BLaER1 (cell line): Measurements from ENCODE around the gene CCDC171.

Source experiments
- H3K27ac ChIP-seq: shearing (Covaris generic); formaldehyde crosslinking; 2 replicates; pipeline ENCODE4 v1.8.1; 2022
- H3K27me3 ChIP-seq: shearing (Covaris generic); formaldehyde crosslinking; 2 replicates; pipeline ENCODE4 v1.8.1; 2022
- H3K36me3 ChIP-seq: shearing (Covaris generic); formaldehyde crosslinking; 2 replicates; pipeline ENCODE4 v1.8.1; 2022
- H3K4me1 ChIP-seq: shearing (Covaris generic); formaldehyde crosslinking; 2 replicates; pipeline ENCODE4 v1.8.1; 2022
- H3K4me2 ChIP-seq: shearing (Covaris generic); formaldehyde crosslinking; 2 replicates; pipeline ENCODE4 v1.8.1; 2022
- H3K4me3 ChIP-seq: shearing (Covaris generic); formaldehyde crosslinking; 2 replicates; pipeline ENCODE4 v1.8.1; 2022
- H3K9ac ChIP-seq: shearing (Covaris generic); formaldehyde crosslinking; 2 replicates; pipeline ENCODE4 v1.8.1; 2022
- H3K9me3 ChIP-seq: shearing (Covaris generic); formaldehyde crosslinking; 2 replicates; pipeline ENCODE4 v1.8.1; 2022
- H4K20me1 ChIP-seq: shearing (Covaris generic); formaldehyde crosslinking; 2 replicates; pipeline ENCODE4 v1.8.1; 2022
- Cebpa-rat ChIP-seq: shearing (Covaris generic); IDR thresholded peaks from 2 replicates; pipeline ENCODE4 v1.8.1; 2022

The CCDC171 gene

DNA sequence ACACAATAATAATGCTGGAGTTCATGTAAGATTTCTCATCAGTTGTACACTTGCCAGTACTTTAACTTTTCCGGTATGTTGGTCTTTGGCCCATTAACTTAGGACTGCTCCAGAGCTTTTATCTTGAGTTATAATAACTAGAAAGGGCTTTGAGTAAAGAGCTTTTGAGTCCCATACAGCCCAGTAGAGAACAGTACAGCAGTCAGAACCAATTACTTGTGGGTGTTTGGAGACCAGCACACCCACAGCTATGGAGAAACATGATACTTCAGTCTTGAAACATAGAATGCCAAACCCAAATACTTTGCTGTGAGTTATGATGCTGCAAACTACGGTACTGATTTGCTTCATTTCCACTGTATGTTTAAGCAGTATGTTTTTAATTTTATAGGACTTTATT is 374.3 kb downstream of the CCDC171 start:
- TF ChIP-seq Cebpa-rat = no peak
- no peaks in the 10 kb centered on the region for H3K4me1 ChIP-seq
- no peaks in the 10 kb centered on the region for H3K36me3 ChIP-seq
- no peaks in the 10 kb centered on the region for H3K27me3 ChIP-seq
- H3K4me3 ChIP-seq = no peak overlapping the region
- H3K4me2 ChIP-seq = no peak overlapping the region
- peaks cover 6% of the 10 kb centered on the region for H3K9me3 ChIP-seq
- no peak overlapping the region for H3K27ac ChIP-seq
- no peaks in the 10 kb centered on the region for H4K20me1 ChIP-seq
- no peak overlapping the region for H3K9ac ChIP-seq

GRCh38 chr9:15935661-15936305 is 382.9 kb downstream of the CCDC171 start:
- TF ChIP-seq Cebpa-rat = no peak
- H3K27me3 ChIP-seq = no peaks in the 10 kb centered on the region
- H3K4me1 ChIP-seq = no peaks in the 10 kb centered on the region
- H3K4me2 ChIP-seq = no peak overlapping the region
- H4K20me1 ChIP-seq = no peaks in the 10 kb centered on the region
- H3K27ac ChIP-seq = no peak overlapping the region
- H3K9me3 ChIP-seq = peaks cover 6% of the 10 kb centered on the region
- no peak overlapping the region for H3K9ac ChIP-seq
- H3K36me3 ChIP-seq = no peaks in the 10 kb centered on the region
- no peak overlapping the region for H3K4me3 ChIP-seq

- Histone ChIP-seq H3K4me2 (no peak overlapping the region), H4K20me1 (no peaks in the 10 kb centered on the region), H3K27ac (no peak overlapping the region), H3K4me1 (no peaks in the 10 kb centered on the region), H3K27me3 (no peaks in the 10 kb centered on the region), H3K36me3 (no peaks in the 10 kb centered on the region), H3K9ac (no peak overlapping the region), H3K4me3 (no peak overlapping the region), H3K9me3 (peaks cover 6% of the 10 kb centered on the region)
- TF ChIP-seq Cebpa-rat = no peak
Measured at GRCh38 chr9:15936306-15936921, 383.6 kb downstream of the CCDC171 start.

GRCh38 chr9:15942831-15943424 is 390.1 kb downstream of the CCDC171 start:
- Histone ChIP-seq H3K9ac (no peak overlapping the region), H3K4me1 (no peaks in the 10 kb centered on the region), H3K27ac (no peak overlapping the region), H3K27me3 (no peaks in the 10 kb centered on the region), H3K9me3 (no peaks in the 10 kb centered on the region), H4K20me1 (no peaks in the 10 kb centered on the region), H3K36me3 (no peaks in the 10 kb centered on the region), H3K4me3 (no peak overlapping the region), H3K4me2 (no peak overlapping the region)
- TF ChIP-seq Cebpa-rat = no peak

DNA sequence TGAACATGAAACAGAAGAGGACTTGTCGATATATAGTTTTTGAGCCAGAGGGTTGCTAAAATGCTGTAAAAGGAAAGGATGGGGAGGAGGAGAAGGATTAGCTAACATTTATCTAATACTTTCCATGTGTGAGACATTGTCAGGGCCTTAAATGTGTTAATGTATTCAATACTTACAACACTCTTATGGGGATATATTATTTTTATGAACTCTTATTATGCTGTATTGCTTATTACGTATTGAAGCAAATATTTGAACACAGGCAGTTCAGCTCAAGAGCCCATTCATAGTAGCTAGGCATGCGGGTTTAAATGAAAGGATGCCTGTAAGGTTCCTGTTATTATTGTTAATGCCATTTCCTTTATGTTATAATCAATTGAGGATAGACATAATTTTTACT is 391.5 kb downstream of the CCDC171 start:
- H3K9ac ChIP-seq = no peak overlapping the region
- TF ChIP-seq Cebpa-rat = no peak

GRCh38 chr9:15959663-15960062 is 406.8 kb downstream of the CCDC171 start:
- no peaks in the 10 kb centered on the region for H3K4me1 ChIP-seq
- H3K9me3 ChIP-seq = no peaks in the 10 kb centered on the region
- H3K4me3 ChIP-seq = no peak overlapping the region
- H3K27me3 ChIP-seq = no peaks in the 10 kb centered on the region
- no peak for TF ChIP-seq Cebpa-rat
- no peak overlapping the region for H3K4me2 ChIP-seq
- H3K36me3 ChIP-seq = no peaks in the 10 kb centered on the region
- no peak overlapping the region for H3K9ac ChIP-seq
- H4K20me1 ChIP-seq = no peaks in the 10 kb centered on the region
- no peak overlapping the region for H3K27ac ChIP-seq

More for the DNA sequence above, 391.5 kb downstream of the CCDC171 start:
- Histone ChIP-seq H3K9me3 (no peaks in the 10 kb centered on the region), H3K27ac (no peak overlapping the region), H3K27me3 (no peaks in the 10 kb centered on the region), H3K4me3 (no peak overlapping the region), H3K4me2 (no peak overlapping the region), H4K20me1 (no peaks in the 10 kb centered on the region), H3K4me1 (no peaks in the 10 kb centered on the region), H3K36me3 (no peaks in the 10 kb centered on the region)

DNA sequence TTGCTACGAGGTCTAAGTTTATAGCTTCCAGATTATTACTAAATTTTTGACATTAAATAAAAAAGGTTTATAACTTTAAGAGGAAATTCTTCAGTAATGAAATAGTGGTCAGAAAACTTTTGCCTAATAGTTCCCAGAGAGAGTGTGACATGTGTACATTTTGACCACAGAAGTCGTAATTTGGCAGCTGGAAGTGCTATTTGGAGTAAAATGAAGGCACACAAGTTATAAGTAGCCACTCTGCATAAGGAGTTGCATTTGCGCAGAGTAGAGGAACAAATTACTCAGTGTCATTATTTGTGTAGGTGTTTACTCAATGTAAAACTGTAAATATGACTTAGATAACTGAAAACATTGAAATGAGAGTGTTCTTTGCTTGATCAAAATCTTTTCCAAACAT is 408.4 kb downstream of the CCDC171 start:
- no peak overlapping the region for H3K4me2 ChIP-seq
- no peak overlapping the region for H3K9ac ChIP-seq
- no peaks in the 10 kb centered on the region for H3K36me3 ChIP-seq
- H3K27me3 ChIP-seq = no peaks in the 10 kb centered on the region
- H3K4me1 ChIP-seq = no peaks in the 10 kb centered on the region
- TF ChIP-seq Cebpa-rat = no peak
- no peaks in the 10 kb centered on the region for H3K9me3 ChIP-seq
- no peak overlapping the region for H3K4me3 ChIP-seq
- no peak overlapping the region for H3K27ac ChIP-seq
- no peaks in the 10 kb centered on the region for H4K20me1 ChIP-seq

GRCh38 chr9:15965246-15965745 is 412.5 kb downstream of the CCDC171 start:
- no peak for TF ChIP-seq Cebpa-rat
- Histone ChIP-seq H3K9me3 (no peaks in the 10 kb centered on the region), H3K27me3 (no peaks in the 10 kb centered on the region), H3K4me3 (no peak overlapping the region), H3K4me2 (no peak overlapping the region), H3K27ac (no peak overlapping the region), H3K9ac (no peak overlapping the region), H4K20me1 (no peaks in the 10 kb centered on the region), H3K36me3 (no peaks in the 10 kb centered on the region), H3K4me1 (no peaks in the 10 kb centered on the region)

GRCh38 chr9:15966471-15966870 is 413.6 kb downstream of the CCDC171 start:
- no peak for TF ChIP-seq Cebpa-rat
- Histone ChIP-seq H4K20me1 (no peaks in the 10 kb centered on the region), H3K36me3 (no peaks in the 10 kb centered on the region), H3K27ac (no peak overlapping the region), H3K9ac (no peak overlapping the region), H3K9me3 (no peaks in the 10 kb centered on the region), H3K4me3 (no peak overlapping the region), H3K27me3 (no peaks in the 10 kb centered on the region), H3K4me1 (no peaks in the 10 kb centered on the region), H3K4me2 (no peak overlapping the region)

GRCh38 chr9:15967068-15967467 is 414.2 kb downstream of the CCDC171 start:
- TF ChIP-seq Cebpa-rat = no peak
- no peak overlapping the region for H3K27ac ChIP-seq

More at GRCh38 chr9:15967068-15967467, 414.2 kb downstream of the CCDC171 start:
- Histone ChIP-seq H4K20me1 (no peaks in the 10 kb centered on the region), H3K9me3 (no peaks in the 10 kb centered on the region), H3K36me3 (no peaks in the 10 kb centered on the region), H3K4me2 (no peak overlapping the region), H3K4me3 (no peak overlapping the region), H3K9ac (no peak overlapping the region), H3K4me1 (no peaks in the 10 kb centered on the region), H3K27me3 (no peaks in the 10 kb centered on the region)
